HG03378 (cell line): ENCODE results near the gene NUDT7.

ENCODE experiments used
- ATAC-seq: cut with Tn5 transposase; IDR thresholded peaks from one replicate; pipeline ENCODE4 v1.9.1; 2021; ENCODE audit warnings: mild to moderate bottlenecking, moderate library complexity; ENCODE audit not compliant: unreplicated experiment

The NUDT7 gene

GRCh38 chr16:77722309-77723107 is at the start of gene NUDT7:
TSS of gene NUDT7 (plus strand) at chr16:77722514. CDS start at chr16:77722583, 69 bp downstream.
- ATAC-seq = peak; percentile 74

GRCh38 chr16:77674888-77675287 is 47.4 kb upstream of the NUDT7 start:
- ATAC-seq = no peak

GRCh38 chr16:77675464-77676324 is 46.6 kb upstream of the NUDT7 start:
- no peak for ATAC-seq

- no peak for ATAC-seq
These were observed 45.2 kb upstream of the NUDT7 start for GRCh38 chr16:77677129-77677528.

- no peak for ATAC-seq
These were observed 42.9 kb upstream of the NUDT7 start for GRCh38 chr16:77679391-77679790.

- peak; percentile 71 for ATAC-seq
These were observed 42.4 kb upstream of the NUDT7 start for GRCh38 chr16:77679901-77680300.

GRCh38 chr16:77680496-77680895 is 41.8 kb upstream of the NUDT7 start:
- no peak for ATAC-seq

GRCh38 chr16:77682586-77682985 is 39.7 kb upstream of the NUDT7 start:
- no peak for ATAC-seq

- ATAC-seq = no peak
These were observed 38.7 kb upstream of the NUDT7 start for GRCh38 chr16:77683397-77684180.

- ATAC-seq = no peak
These were observed 38.2 kb upstream of the NUDT7 start for GRCh38 chr16:77684181-77684526.

GRCh38 chr16:77686385-77686784 is 35.9 kb upstream of the NUDT7 start:
- ATAC-seq = no peak

- ATAC-seq = no peak
These were observed 32.3 kb upstream of the NUDT7 start for GRCh38 chr16:77689971-77690370.

- ATAC-seq = no peak
These were observed 31.9 kb upstream of the NUDT7 start for GRCh38 chr16:77690416-77690815.

GRCh38 chr16:77692612-77693011 is 29.7 kb upstream of the NUDT7 start:
- no peak for ATAC-seq

- no peak for ATAC-seq
These were observed 26.2 kb upstream of the NUDT7 start for GRCh38 chr16:77696149-77696548.

- ATAC-seq = no peak
These were observed 21.5 kb upstream of the NUDT7 start for GRCh38 chr16:77700846-77701245.

GRCh38 chr16:77705351-77705750 is 17.0 kb upstream of the NUDT7 start:
- ATAC-seq = no peak

- ATAC-seq = no peak
These were observed 11.1 kb upstream of the NUDT7 start for GRCh38 chr16:77711179-77711578.

GRCh38 chr16:77711775-77712174 is 10.5 kb upstream of the NUDT7 start:
- ATAC-seq = no peak

- no peak for ATAC-seq
These were observed 7.2 kb upstream of the NUDT7 start for GRCh38 chr16:77715145-77715544.

- ATAC-seq = peak; percentile 40
These were observed 484 bp upstream of the NUDT7 start for GRCh38 chr16:77721752-77722308.
